DND-41 (cell line): Measurements from ENCODE around the gene ARHGAP4.
A peak's percentile ranks its signal among the peaks of the same experiment; 100 is the strongest.

Experiments
- ATAC-seq: fragments of 200-7000 bp; cut with Tn5 transposase; 3 replicates; pipeline ENCODE4 v1.9.1; 2021; ENCODE audit warnings: low read depth; ENCODE audit not compliant: insufficient read depth
- DNase-seq: peaks from one replicate; pipeline ENCODE4 v3.0.0-alpha.2; 2020
- H2AFZ ChIP-seq: 2 replicates; pipeline ENCODE4 v1.6.0; 2012; ENCODE audit warnings: low read depth, low read length
- H3K27ac ChIP-seq: 2 replicates; pipeline ENCODE4 v1.5.1; 2012; ENCODE audit warnings: low read length, inconsistent platforms
- H3K27me3 ChIP-seq: fragments of 200-600 bp; sonication (generic); 2 replicates; pipeline ENCODE4 v1.6.0; 2012; ENCODE audit warnings: low read length, mild to moderate bottlenecking, inconsistent platforms; ENCODE audit not compliant: insufficient read depth, poor library complexity
- H3K36me3 ChIP-seq: 2 replicates; pipeline ENCODE4 v1.5.1; 2012; ENCODE audit warnings: low read length, inconsistent platforms; ENCODE audit not compliant: insufficient read depth
- H3K4me1 ChIP-seq: 2 replicates; pipeline ENCODE4 v1.5.1; 2012; ENCODE audit warnings: mild to moderate bottlenecking, low read length; ENCODE audit not compliant: insufficient read depth
- H3K4me2 ChIP-seq: 2 replicates; pipeline ENCODE4 v1.6.0; 2012; ENCODE audit warnings: mild to moderate bottlenecking, moderate library complexity, low read length, inconsistent platforms; ENCODE audit not compliant: insufficient read depth
- H3K4me3 ChIP-seq, 2 experiments: fragments of 200-600 bp in 1 of 2; shearing (Covaris generic) in 1 of 2; 2 replicates each; pipeline ENCODE4 v1.5.1; 2012 to 2016; ENCODE audit warnings: inconsistent platforms in 2 of 2, low read length in 2 of 2, mild to moderate bottlenecking in 2 of 2, low read depth in 1 of 2, moderate library complexity in 1 of 2
- H3K79me2 ChIP-seq: 2 replicates; pipeline ENCODE4 v1.6.0; 2012; ENCODE audit warnings: low read length, inconsistent platforms; ENCODE audit not compliant: insufficient read depth
- H3K9ac ChIP-seq: 2 replicates; pipeline ENCODE4 v1.6.0; 2012; ENCODE audit warnings: low read depth, mild to moderate bottlenecking, inconsistent platforms, low read length, moderate library complexity
- H3K9me3 ChIP-seq: 2 replicates; pipeline ENCODE4 v1.5.1; 2012; ENCODE audit warnings: low read length, moderate library complexity, mild to moderate bottlenecking, inconsistent platforms; ENCODE audit not compliant: insufficient read depth, severe bottlenecking
- H4K20me1 ChIP-seq: 2 replicates; pipeline ENCODE4 v1.6.0; 2012; ENCODE audit warnings: low read length; ENCODE audit not compliant: insufficient read depth
- EZH2 ChIP-seq: IDR thresholded peaks from 3 replicates; pipeline ENCODE4 v1.6.1; 2012; ENCODE audit warnings: borderline replicate concordance, low read depth, mild to moderate bottlenecking, moderate library complexity, low read length, inconsistent platforms; ENCODE audit not compliant: severe bottlenecking
- TF ChIP-seq, protein P1 (sequence below): IDR thresholded peaks from 2 replicates; pipeline ENCODE4 v1.5.1; 2012; ENCODE audit warnings: borderline replicate concordance, low read length, moderate library complexity, mild to moderate bottlenecking; ENCODE audit not compliant: poor library complexity, severe bottlenecking; ENCODE audit errors: extremely low read depth

ARHGAP4 gene

DNA sequence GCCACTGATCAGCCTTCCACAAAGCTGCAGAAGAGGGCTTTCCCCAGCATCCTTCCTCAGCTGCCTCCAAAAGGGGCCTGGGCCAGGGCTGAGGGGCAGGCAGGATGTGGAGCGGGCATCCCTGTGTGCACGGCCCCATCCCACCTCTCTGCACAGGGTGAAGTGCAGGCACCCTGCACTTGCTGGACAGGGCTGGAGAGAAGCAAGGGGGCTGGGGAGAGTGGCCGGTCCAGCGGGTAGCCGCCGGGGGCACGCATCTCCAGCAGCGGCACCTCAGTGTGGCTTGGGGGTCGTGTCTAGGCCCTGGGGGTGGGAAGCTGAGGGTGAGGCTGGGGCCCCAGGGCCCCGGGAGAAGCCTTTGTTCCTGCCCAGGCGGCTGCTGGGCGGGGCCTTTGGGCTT lies 18.6 kb downstream of the ARHGAP4 start:
- ATAC-seq (no peak), DNase-seq (no peak)
- no peaks in the 10 kb centered on the region; the same call in 1 of the 2 replicates for H4K20me1 ChIP-seq
- no peaks in the 10 kb centered on the region for H3K9me3 ChIP-seq
- H3K79me2 ChIP-seq, result no peaks in the 10 kb centered on the region
- no peaks in the 10 kb centered on the region for H3K4me1 ChIP-seq
- no peak overlapping the region for H3K9ac ChIP-seq
- H3K4me2 ChIP-seq, result no peak overlapping the region
- H3K27me3 ChIP-seq, result no peaks in the 10 kb centered on the region
- TF ChIP-seq EZH2, result no peak
- TF ChIP-seq, protein P1, sequence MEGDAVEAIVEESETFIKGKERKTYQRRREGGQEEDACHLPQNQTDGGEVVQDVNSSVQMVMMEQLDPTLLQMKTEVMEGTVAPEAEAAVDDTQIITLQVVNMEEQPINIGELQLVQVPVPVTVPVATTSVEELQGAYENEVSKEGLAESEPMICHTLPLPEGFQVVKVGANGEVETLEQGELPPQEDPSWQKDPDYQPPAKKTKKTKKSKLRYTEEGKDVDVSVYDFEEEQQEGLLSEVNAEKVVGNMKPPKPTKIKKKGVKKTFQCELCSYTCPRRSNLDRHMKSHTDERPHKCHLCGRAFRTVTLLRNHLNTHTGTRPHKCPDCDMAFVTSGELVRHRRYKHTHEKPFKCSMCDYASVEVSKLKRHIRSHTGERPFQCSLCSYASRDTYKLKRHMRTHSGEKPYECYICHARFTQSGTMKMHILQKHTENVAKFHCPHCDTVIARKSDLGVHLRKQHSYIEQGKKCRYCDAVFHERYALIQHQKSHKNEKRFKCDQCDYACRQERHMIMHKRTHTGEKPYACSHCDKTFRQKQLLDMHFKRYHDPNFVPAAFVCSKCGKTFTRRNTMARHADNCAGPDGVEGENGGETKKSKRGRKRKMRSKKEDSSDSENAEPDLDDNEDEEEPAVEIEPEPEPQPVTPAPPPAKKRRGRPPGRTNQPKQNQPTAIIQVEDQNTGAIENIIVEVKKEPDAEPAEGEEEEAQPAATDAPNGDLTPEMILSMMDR, result no peak
- no peak overlapping the region for H3K4me3 ChIP-seq
- H3K27ac ChIP-seq, result no peak overlapping the region
- peaks cover 32% of the 10 kb centered on the region for H3K36me3 ChIP-seq
- no peak overlapping the region for H2AFZ ChIP-seq

DNA sequence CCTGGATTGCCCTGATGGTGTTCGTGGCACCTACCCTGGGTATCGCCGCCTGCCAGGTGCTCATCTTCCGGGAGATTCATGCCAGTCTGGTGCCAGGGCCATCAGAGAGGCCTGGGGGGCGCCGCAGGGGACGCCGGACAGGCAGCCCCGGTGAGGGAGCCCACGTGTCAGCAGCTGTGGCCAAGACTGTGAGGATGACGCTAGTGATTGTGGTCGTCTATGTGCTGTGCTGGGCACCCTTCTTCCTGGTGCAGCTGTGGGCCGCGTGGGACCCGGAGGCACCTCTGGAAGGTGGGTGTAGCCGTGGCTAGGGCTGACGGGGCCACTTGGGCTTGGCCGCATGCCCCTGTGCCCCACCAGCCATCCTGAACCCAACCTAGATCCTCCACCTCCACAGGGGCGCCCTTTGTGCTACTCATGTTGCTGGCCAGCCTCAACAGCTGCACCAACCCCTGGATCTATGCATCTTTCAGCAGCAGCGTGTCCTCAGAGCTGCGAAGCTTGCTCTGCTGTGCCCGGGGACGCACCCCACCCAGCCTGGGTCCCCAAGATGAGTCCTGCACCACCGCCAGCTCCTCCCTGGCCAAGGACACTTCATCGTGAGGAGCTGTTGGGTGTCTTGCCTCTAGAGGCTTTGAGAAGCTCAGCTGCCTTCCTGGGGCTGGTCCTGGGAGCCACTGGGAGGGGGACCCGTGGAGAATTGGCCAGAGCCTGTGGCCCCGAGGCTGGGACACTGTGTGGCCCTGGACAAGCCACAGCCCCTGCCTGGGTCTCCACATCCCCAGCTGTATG lies 19.7 kb downstream of the ARHGAP4 start:
- no peaks in the 10 kb centered on the region for H3K9me3 ChIP-seq
- peaks cover 25% of the 10 kb centered on the region for H3K36me3 ChIP-seq
- no peak overlapping the region for H3K4me3 ChIP-seq
- H3K4me2 ChIP-seq, result no peak overlapping the region
- ATAC-seq, result peak; percentile 10; the same call in 2 of the 3 replicates
- H3K27ac ChIP-seq, result no peak overlapping the region; the same call in 1 of the 2 replicates
- no peaks in the 10 kb centered on the region for H3K79me2 ChIP-seq
- DNase-seq, result no peak
- H3K4me1 ChIP-seq, result peaks cover 7% of the 10 kb centered on the region
- H3K27me3 ChIP-seq, result no peaks in the 10 kb centered on the region
- TF ChIP-seq, protein P1, result no peak
- TF ChIP-seq EZH2, result no peak
- H3K9ac ChIP-seq, result no peak overlapping the region
- no peaks in the 10 kb centered on the region; the same call in 1 of the 2 replicates for H4K20me1 ChIP-seq
- H2AFZ ChIP-seq, result no peak overlapping the region

DNA sequence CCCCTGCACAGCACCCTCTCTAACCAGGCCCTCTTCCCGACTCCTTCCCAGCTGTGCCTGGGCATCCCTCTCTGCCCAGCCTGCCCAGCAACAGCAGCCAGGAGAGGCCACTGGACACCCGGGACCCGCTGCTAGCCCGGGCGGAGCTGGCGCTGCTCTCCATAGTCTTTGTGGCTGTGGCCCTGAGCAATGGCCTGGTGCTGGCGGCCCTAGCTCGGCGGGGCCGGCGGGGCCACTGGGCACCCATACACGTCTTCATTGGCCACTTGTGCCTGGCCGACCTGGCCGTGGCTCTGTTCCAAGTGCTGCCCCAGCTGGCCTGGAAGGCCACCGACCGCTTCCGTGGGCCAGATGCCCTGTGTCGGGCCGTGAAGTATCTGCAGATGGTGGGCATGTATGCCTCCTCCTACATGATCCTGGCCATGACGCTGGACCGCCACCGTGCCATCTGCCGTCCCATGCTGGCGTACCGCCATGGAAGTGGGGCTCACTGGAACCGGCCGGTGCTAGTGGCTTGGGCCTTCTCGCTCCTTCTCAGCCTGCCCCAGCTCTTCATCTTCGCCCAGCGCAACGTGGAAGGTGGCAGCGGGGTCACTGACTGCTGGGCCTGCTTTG lies 20.5 kb downstream of the ARHGAP4 start:
- Histone ChIP-seq H4K20me1 (no peaks in the 10 kb centered on the region; the same call in 1 of the 2 replicates), H3K36me3 (peaks cover 22% of the 10 kb centered on the region)

More for the DNA sequence above, 20.5 kb downstream of the ARHGAP4 start:
- no peaks in the 10 kb centered on the region for H3K9me3 ChIP-seq
- H3K9ac ChIP-seq, result no peak overlapping the region
- no peak overlapping the region for H3K4me3 ChIP-seq
- ATAC-seq (peak; percentile 0; the same call in 1 of the 3 replicates), DNase-seq (no peak)
- no peak overlapping the region for H3K27ac ChIP-seq
- no peaks in the 10 kb centered on the region for H3K79me2 ChIP-seq
- no peak overlapping the region for H3K4me2 ChIP-seq
- H2AFZ ChIP-seq, result no peak overlapping the region
- H3K4me1 ChIP-seq, result peaks cover 14% of the 10 kb centered on the region
- no peak for TF ChIP-seq EZH2
- TF ChIP-seq, protein P1, result no peak
- H3K27me3 ChIP-seq, result no peaks in the 10 kb centered on the region
